ENCODE data around the gene TRNP1.

GRCh38 chr1:26961826-26962225 lies 31.7 kb upstream of the TRNP1 start:
- TF ChIP-seq CTCF (IDR thresholded peaks at IDR 0.05) (no peak), POLR2A (IDR thresholded peaks at IDR 0.05) (no peak), POLR2AphosphoS5 (IDR thresholded peaks at IDR 0.05; ENCODE audit: insufficient read depth in 1 of 2, low read depth in 1 of 2) (no peak)
